D721Med (cell line): ENCODE data around the gene TRIM31.

Experiments
- DNase-seq: peaks from one replicate; pipeline ENCODE4 v3.0.0; 2011; ENCODE audit warnings: low spot score; ENCODE audit not compliant: insufficient read length
- FAIRE-seq: peaks from 2 replicates; lab custom pipeline; 2011; peaks lifted over from hg19 to GRCh38; lab: Jason Lieb, UNC
- CTCF ChIP-seq: IDR thresholded peaks from 2 replicates; pipeline ENCODE4 v1.5.1; 2012; ENCODE audit warnings: mild to moderate bottlenecking, control low read depth; ENCODE audit not compliant: insufficient read depth; ENCODE audit errors: missing control alignments

Gene TRIM31

GRCh38 chr6:30111266-30111856 is 1.5 kb downstream of the TRIM31 start:
- FAIRE-seq (no peak), DNase-seq (no peak)
- no peak for TF ChIP-seq CTCF

- no peak for DNase-seq
- TF ChIP-seq CTCF = no peak
- no peak for FAIRE-seq
These were observed 8.2 kb downstream of the TRIM31 start for GRCh38 chr6:30104661-30105060.

GRCh38 chr6:30103872-30104179 is 9.1 kb downstream of the TRIM31 start:
- no peak for FAIRE-seq
- TF ChIP-seq CTCF = no peak
- DNase-seq = no peak

- DNase-seq = peak; percentile 63
- TF ChIP-seq CTCF = peak; percentile 84
- no peak for FAIRE-seq
These were observed 9.7 kb downstream of the TRIM31 start for GRCh38 chr6:30102970-30103871.

GRCh38 chr6:30102414-30102969 is 10.4 kb downstream of the TRIM31 start:
- TF ChIP-seq CTCF = no peak
- DNase-seq (no peak), FAIRE-seq (no peak)

GRCh38 chr6:30101444-30102413 is 11.2 kb downstream of the TRIM31 start:
- peak; percentile 77 for DNase-seq
- no peak for TF ChIP-seq CTCF
- FAIRE-seq = no peak
